HG02981 (cell line): Measurements from ENCODE around the gene MKNK2.
"Not testable (repeated sequence)": the region's sequence is repeated elsewhere in the genome, so short reads cannot be mapped to it uniquely, and the experiment has no call there.

Source experiments
- ATAC-seq: cut with Tn5 transposase; IDR thresholded peaks from one replicate; pipeline ENCODE4 v1.9.1; 2021; ENCODE audit warnings: mild to moderate bottlenecking, moderate library complexity; ENCODE audit not compliant: unreplicated experiment

Gene MKNK2

GRCh38 chr19:2044709-2045500 lies 6.1 kb downstream of the MKNK2 start:
- no peak for ATAC-seq

GRCh38 chr19:2043961-2044708 lies 6.9 kb downstream of the MKNK2 start:
- no peak for ATAC-seq

GRCh38 chr19:2043251-2043641 lies 7.8 kb downstream of the MKNK2 start:
- ATAC-seq: no peak

GRCh38 chr19:2042485-2043250 lies 8.4 kb downstream of the MKNK2 start:
- ATAC-seq: peak; percentile 4

GRCh38 chr19:2041683-2042484 lies 9.2 kb downstream of the MKNK2 start:
- peak; percentile 63 for ATAC-seq

GRCh38 chr19:2041433-2041682 lies 9.7 kb downstream of the MKNK2 start:
- no peak for ATAC-seq

GRCh38 chr19:2040647-2041432 lies 10.2 kb downstream of the MKNK2 start:
- ATAC-seq: no peak

GRCh38 chr19:2039959-2040646 lies 10.9 kb downstream of the MKNK2 start:
- ATAC-seq: no peak

GRCh38 chr19:2039089-2039958 lies 11.7 kb downstream of the MKNK2 start:
- no peak for ATAC-seq

GRCh38 chr19:2038284-2039088 lies 12.6 kb downstream of the MKNK2 start:
- no peak for ATAC-seq

GRCh38 chr19:2037651-2038255 lies 13.3 kb downstream of the MKNK2 start:
- no peak for ATAC-seq

- no peak for ATAC-seq
Observed at GRCh38 chr19:2036424-2036823, 14.6 kb downstream of the MKNK2 start.

- no peak for ATAC-seq
Observed at GRCh38 chr19:2035590-2035991, 15.5 kb downstream of the MKNK2 start.

- no peak for ATAC-seq
Observed at GRCh38 chr19:2034729-2035589, 16.1 kb downstream of the MKNK2 start.

- ATAC-seq: not testable (repeated sequence)
Observed at GRCh38 chr19:2034253-2034652, 16.8 kb downstream of the MKNK2 start.

- no peak for ATAC-seq
Observed at GRCh38 chr19:2033825-2034159, 17.3 kb downstream of the MKNK2 start.
